ENCODE data around the gene TNS1. TPM values are rescaled to one million over a fixed set of nuclear protein-coding genes. Genes with fewer than 3 reads are reported as not detected.

The TNS1 gene
- total RNA-seq, 4 donors from 2014 or later, result 57.7 to 120 (median 95.7) TPM

DNA sequence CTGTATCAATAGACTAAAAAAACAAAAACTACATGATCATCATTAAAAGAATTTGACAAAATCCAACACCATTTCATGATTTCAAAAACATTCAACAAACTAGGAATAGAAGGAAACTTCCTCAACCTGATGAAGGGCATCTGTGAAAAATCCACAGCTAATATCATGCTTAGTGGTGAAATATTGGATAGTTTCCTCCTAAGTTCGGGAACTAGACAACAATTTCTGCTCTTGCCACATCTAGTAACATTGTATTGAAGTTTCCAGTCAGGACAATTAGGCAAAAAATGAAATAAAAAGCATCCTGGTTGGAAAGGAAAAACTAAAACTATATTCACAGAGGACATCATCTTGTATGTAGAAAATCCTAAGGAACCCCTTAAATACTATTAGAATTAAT, 34.8 kb downstream of the TNS1 start:
- DNase-seq (ENCODE audit: low spot score in 2 of 2), result no peak
- WGBS, 2 donors, result 24 to 73% methylated on average over 1 of the region's 1 CpG
- intact Hi-C loops (cut with DNase I; ENCODE audit: low total_unique reads), result no loop called here
- H3K4me3 ChIP-seq (ENCODE audit: low read depth, poor library complexity, severe bottlenecking), result no peak overlapping the region
- TF ChIP-seq POLR2A (IDR thresholded peaks at IDR 0.05) (no peak), CTCF (IDR thresholded peaks at IDR 0.05) (no peak)

DNA sequence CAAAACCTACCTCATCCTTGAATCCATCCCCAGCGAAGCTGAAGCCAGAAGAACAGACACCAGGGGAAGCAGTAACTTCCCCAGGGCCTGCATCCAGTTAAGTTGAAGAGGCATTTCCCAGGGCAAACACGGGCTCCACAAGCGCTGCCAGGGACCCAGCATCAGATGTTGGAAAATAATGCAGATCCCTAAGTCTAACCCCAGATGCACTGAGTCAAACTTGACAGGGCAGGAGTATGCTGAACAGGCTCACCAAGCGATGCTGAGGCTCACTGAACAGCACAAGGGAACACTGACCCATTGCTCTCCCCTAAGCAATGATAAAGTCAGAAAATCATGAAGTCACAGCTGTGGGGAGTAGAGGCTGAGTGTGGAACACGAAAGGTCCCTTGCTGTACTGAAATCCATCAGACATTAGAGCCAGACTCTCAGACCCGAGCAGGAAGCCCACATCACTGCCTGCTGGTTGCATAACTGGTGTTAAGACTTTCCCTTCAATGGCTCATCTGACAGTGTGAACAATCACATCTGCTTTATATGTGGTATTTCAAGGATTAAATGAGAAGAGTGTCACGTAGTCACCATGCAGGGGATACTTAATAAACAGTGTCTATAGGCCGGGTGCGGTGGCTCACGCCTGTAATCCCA, 36.2 kb downstream of the TNS1 start:
- no peak for DNase-seq (ENCODE audit: low spot score in 2 of 2)
- intact Hi-C loops (cut with DNase I; ENCODE audit: low total_unique reads), result no loop called here

GRCh38 chr2:217964275-217965161, 38.3 kb downstream of the TNS1 start:
- intact Hi-C loops (cut with DNase I; ENCODE audit: low total_unique reads), result no loop called here
- 47 to 63% methylated on average over 21 of the region's 21 CpGs for WGBS, 2 donors
- no peak for DNase-seq (ENCODE audit: low spot score in 2 of 2)
- no peak overlapping the region for H3K4me3 ChIP-seq (ENCODE audit: low read depth, poor library complexity, severe bottlenecking)
- TF ChIP-seq POLR2A (IDR thresholded peaks at IDR 0.05), result no peak
- no peak for TF ChIP-seq CTCF (IDR thresholded peaks at IDR 0.05)

More for the DNA sequence above, 36.2 kb downstream of the TNS1 start:
- no peak for TF ChIP-seq POLR2A (IDR thresholded peaks at IDR 0.05)
- TF ChIP-seq CTCF (IDR thresholded peaks at IDR 0.05), result no peak
- H3K4me3 ChIP-seq (ENCODE audit: low read depth, poor library complexity, severe bottlenecking), result no peak overlapping the region
- 81 to 83% methylated on average over 10 of the region's 10 CpGs for WGBS, 2 donors

GRCh38 chr2:217960351-217960750, 42.4 kb downstream of the TNS1 start:
- no peak overlapping the region for H3K4me3 ChIP-seq (ENCODE audit: low read depth, poor library complexity, severe bottlenecking)
- no peak for DNase-seq (ENCODE audit: low spot score in 2 of 2)
- intact Hi-C loops (cut with DNase I; ENCODE audit: low total_unique reads), result no loop called here
- TF ChIP-seq CTCF (IDR thresholded peaks at IDR 0.05) (no peak), POLR2A (IDR thresholded peaks at IDR 0.05) (no peak)
- WGBS, 2 donors, result 91 to 92% methylated on average over 4 of the region's 4 CpGs

GRCh38 chr2:217959723-217960122, 43.1 kb downstream of the TNS1 start:
- no peak overlapping the region for H3K4me3 ChIP-seq (ENCODE audit: low read depth, poor library complexity, severe bottlenecking)
- DNase-seq (ENCODE audit: low spot score in 2 of 2), result no peak
- 84 to 85% methylated on average over 8 of the region's 8 CpGs for WGBS, 2 donors
- intact Hi-C loops (cut with DNase I; ENCODE audit: low total_unique reads), result no loop called here
- no peak for TF ChIP-seq CTCF (IDR thresholded peaks at IDR 0.05)
- TF ChIP-seq POLR2A (IDR thresholded peaks at IDR 0.05), result no peak

Data from lower leg skin (tissue), 4 donors.